C4-2B (cell line): ENCODE data around the gene SEMA3A.
"Not testable (repeated sequence)": the region's sequence is repeated elsewhere in the genome, so short reads cannot be mapped to it uniquely, and the experiment has no call there.

Source experiments
- H3K27ac ChIP-seq: fragments of 450-650 bp; 2 replicates; pipeline ENCODE4 v1.5.1; 2017
- ZFX ChIP-seq: fragments of 450-650 bp; IDR thresholded peaks from 2 replicates; pipeline ENCODE4 v1.6.1; 2017
- TF ChIP-seq, protein P1 (sequence below): fragments of 450-650 bp; conservative IDR thresholded peaks from 2 replicates; pipeline ENCODE4 v1.5.1; 2017; ENCODE audit warnings: mild to moderate bottlenecking

SEMA3A gene

GRCh38 chr7:84069999-84070500, 124.5 kb downstream of the SEMA3A start:
- H3K27ac ChIP-seq, result no peak overlapping the region

GRCh38 chr7:84069033-84069432, 125.6 kb downstream of the SEMA3A start:
- H3K27ac ChIP-seq, result no peak overlapping the region
- TF ChIP-seq ZFX, result no peak
- TF ChIP-seq, protein P1, sequence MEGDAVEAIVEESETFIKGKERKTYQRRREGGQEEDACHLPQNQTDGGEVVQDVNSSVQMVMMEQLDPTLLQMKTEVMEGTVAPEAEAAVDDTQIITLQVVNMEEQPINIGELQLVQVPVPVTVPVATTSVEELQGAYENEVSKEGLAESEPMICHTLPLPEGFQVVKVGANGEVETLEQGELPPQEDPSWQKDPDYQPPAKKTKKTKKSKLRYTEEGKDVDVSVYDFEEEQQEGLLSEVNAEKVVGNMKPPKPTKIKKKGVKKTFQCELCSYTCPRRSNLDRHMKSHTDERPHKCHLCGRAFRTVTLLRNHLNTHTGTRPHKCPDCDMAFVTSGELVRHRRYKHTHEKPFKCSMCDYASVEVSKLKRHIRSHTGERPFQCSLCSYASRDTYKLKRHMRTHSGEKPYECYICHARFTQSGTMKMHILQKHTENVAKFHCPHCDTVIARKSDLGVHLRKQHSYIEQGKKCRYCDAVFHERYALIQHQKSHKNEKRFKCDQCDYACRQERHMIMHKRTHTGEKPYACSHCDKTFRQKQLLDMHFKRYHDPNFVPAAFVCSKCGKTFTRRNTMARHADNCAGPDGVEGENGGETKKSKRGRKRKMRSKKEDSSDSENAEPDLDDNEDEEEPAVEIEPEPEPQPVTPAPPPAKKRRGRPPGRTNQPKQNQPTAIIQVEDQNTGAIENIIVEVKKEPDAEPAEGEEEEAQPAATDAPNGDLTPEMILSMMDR, result no peak

More at GRCh38 chr7:84069999-84070500, 124.5 kb downstream of the SEMA3A start:
- TF ChIP-seq, protein P1, result no peak
- TF ChIP-seq ZFX, result no peak

- not testable (repeated sequence) for H3K27ac ChIP-seq
Observed at GRCh38 chr7:84062489-84062901, 132.1 kb downstream of the SEMA3A start.

GRCh38 chr7:84060760-84061261, 133.8 kb downstream of the SEMA3A start:
- TF ChIP-seq, protein P1, result no peak
- no peak for TF ChIP-seq ZFX
- H3K27ac ChIP-seq, result no peak overlapping the region

DNA sequence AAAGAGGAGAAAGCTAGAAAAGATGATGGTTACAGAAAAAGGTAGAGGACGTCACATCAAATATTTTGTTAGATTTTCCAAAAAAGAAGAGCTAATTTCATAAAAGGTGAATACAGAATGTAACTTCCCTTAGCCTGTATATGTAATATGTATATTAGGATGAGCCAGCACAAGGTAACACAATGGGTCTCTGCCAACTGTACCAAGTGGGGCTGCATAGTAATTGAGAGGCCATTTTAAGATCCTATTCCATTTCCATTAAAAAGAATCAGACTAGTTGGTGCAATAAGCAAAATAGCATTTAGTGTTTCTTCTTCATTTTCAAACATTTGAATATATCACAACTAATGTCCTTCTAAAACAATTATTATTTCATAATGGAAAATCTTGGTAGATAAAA, 134.6 kb downstream of the SEMA3A start:
- H3K27ac ChIP-seq, result no peak overlapping the region
- no peak for TF ChIP-seq ZFX
- TF ChIP-seq, protein P1, result no peak

DNA sequence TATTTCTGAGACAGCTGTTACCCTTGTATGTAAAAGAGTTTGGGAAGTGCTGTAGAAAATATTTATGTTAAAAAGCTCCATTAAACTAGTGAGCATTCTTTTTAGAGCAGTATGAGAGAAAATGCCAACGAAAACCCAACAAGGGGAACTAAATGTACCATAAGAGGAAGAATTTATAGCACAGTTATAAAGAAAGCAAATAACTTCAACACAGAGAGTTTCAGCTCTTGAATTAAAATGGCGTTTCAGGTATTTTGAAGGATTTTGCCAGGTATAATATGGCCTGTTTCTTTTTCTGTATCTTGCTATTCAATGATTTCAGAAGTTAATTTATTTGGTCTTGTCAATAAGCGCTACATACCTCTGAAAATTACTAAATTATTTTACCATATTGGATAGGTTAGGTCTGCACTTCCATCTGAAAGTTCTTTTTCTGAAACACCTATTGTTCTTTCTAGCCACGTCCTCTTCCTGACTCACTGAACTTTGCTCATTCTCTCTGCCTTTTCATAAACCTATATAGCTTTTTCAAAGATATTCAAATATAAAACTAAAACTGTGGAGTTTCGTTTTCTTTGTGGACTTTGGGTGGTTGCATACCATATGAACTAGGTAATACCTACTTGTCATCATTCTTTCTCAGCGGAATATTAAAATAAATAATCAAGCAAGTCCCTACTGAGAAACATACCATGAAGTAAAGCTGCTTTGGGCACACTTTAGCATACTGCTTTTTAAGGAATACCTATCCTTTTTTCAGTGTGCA, 136.1 kb downstream of the SEMA3A start:
- TF ChIP-seq, protein P1, result no peak
- TF ChIP-seq ZFX, result no peak
- no peak overlapping the region for H3K27ac ChIP-seq

DNA sequence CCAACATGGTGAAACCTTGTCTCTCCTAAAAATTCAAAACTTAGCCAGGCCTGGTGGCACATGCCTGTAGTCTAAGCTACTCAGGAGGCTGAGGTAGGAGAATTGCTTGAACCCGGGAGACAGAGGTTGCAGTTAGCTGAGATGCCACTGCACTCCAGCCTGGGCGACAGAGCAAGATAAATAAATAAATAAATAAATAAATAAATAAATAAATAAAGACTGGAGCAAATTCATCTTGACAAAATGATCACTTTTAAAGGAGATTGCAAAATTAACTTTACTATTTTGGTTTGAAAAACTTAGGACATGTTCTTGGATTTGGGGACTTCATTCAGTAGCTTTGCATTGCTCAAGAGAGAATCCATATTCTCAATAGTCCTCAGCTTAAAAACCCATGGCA, 137.0 kb downstream of the SEMA3A start:
- H3K27ac ChIP-seq, result no peak overlapping the region
- TF ChIP-seq, protein P1, result no peak
- no peak for TF ChIP-seq ZFX
